AG04450 (cell line): ENCODE measurements around the gene SLC36A2. TPM values are rescaled to one million over a fixed set of nuclear protein-coding genes. Genes with fewer than 3 reads are reported as not detected.

ENCODE experiments used
- CTCF ChIA-PET: fragments of 300-600, 350-600 bp; formaldehyde crosslinking; extraction: SDS; loops from one replicate; lab custom pipeline; 2022; ENCODE audit warnings: antibody characterized with exemption, inconsistent platforms; lab: Charles Lee
- POLR2A ChIA-PET: fragments of 350-600 bp; formaldehyde crosslinking; extraction: SDS; loops from one replicate; lab custom pipeline; 2021; ENCODE audit warnings: antibody characterized with exemption, inconsistent platforms; lab: Yijun Ruan, JAX
- DNase-seq: peaks from one replicate; pipeline ENCODE4 v3.0.0-alpha.2; 2011; ENCODE audit warnings: low read depth, low spot score
- H3K27ac ChIP-seq: one replicate; pipeline ENCODE4 v1.5.1; 2012; ENCODE audit warnings: low read depth, low read length, control low read depth
- H3K27me3 ChIP-seq: one replicate; pipeline ENCODE4 v1.6.0; 2012; ENCODE audit warnings: low read length; ENCODE audit not compliant: control insufficient read depth, insufficient read depth
- H3K4me3 ChIP-seq: 2 replicates; pipeline ENCODE4 v1.5.1; 2011; ENCODE audit warnings: mild to moderate bottlenecking, low read depth, low read length, control low read depth
- H3K9me3 ChIP-seq: 2 replicates; pipeline ENCODE4 v1.5.1; 2012; ENCODE audit warnings: low read length; ENCODE audit not compliant: control insufficient read depth, insufficient read depth
- CTCF ChIP-seq: IDR thresholded peaks from 2 replicates; pipeline ENCODE4 v1.5.1; 2011; ENCODE audit warnings: low read depth, low read length, control low read depth, inconsistent platforms
- polyA plus RNA-seq: library from polyadenylated mRNA; depleted of rRNA; stranded (reverse); fragments of >200 nt; gene quantifications from 2 replicates; pipeline ENCODE4 v1.2.3, GENCODE V29; 2011

Gene SLC36A2
- polyA plus RNA-seq, 1 experiment: not detected

DNA sequence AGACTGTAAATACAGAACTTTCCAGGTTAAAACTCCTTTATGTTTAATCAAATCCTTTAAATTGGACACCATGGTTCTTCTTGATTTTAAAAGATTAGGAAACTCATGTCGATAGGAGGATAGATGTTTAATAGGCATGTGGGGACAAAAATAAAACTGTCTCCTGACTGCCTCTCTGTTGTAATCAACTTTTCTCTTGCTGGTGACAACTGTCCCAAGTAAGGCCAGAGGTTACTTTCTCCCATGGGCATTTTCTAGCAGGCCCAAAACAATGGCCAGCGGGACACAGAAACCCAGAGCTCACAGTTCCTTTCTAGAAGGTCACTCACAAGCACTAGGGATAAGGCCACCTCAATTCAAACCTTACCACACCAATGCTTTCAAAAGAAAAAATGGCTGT is 14.5 kb downstream of the SLC36A2 start:
- no peak overlapping the region for H3K27ac ChIP-seq
- no peak for DNase-seq
- TF ChIP-seq CTCF: no peak
- POLR2A ChIA-PET: no interaction called here
- CTCF ChIA-PET: interaction anchor here (1.0 kb wide), 1 partner anchor 16 kb away, joined by 4 read pairs; no protein-coding TSS in a partner anchor
- H3K9me3 ChIP-seq: no peaks in the 10 kb centered on the region
- no peak overlapping the region for H3K4me3 ChIP-seq
- H3K27me3 ChIP-seq: no peaks in the 10 kb centered on the region

- Histone ChIP-seq H3K9me3 (no peaks in the 10 kb centered on the region), H3K27me3 (no peaks in the 10 kb centered on the region), H3K27ac (no peak overlapping the region), H3K4me3 (no peak overlapping the region)
- no peak for DNase-seq
- no peak for TF ChIP-seq CTCF
- ChIA-PET POLR2A (no interaction called here), CTCF (no interaction called here)
Observed at GRCh38 chr5:151328734-151329133, 18.6 kb downstream of the SLC36A2 start.

GRCh38 chr5:151327585-151327984 is 19.8 kb downstream of the SLC36A2 start:
- H3K4me3 ChIP-seq: no peak overlapping the region
- TF ChIP-seq CTCF: no peak
- no peaks in the 10 kb centered on the region for H3K9me3 ChIP-seq
- H3K27ac ChIP-seq: no peak overlapping the region
- no peaks in the 10 kb centered on the region for H3K27me3 ChIP-seq
- DNase-seq: no peak
- ChIA-PET CTCF (no interaction called here), POLR2A (no interaction called here)

GRCh38 chr5:151326266-151326665 is 21.1 kb downstream of the SLC36A2 start:
- DNase-seq: no peak
- Histone ChIP-seq H3K27me3 (no peaks in the 10 kb centered on the region), H3K9me3 (no peaks in the 10 kb centered on the region), H3K4me3 (no peak overlapping the region), H3K27ac (no peak overlapping the region)
- CTCF ChIA-PET: no interaction called here
- no peak for TF ChIP-seq CTCF
- POLR2A ChIA-PET: no interaction called here

- H3K9me3 ChIP-seq: no peaks in the 10 kb centered on the region
- DNase-seq: no peak
- H3K4me3 ChIP-seq: no peak overlapping the region
- ChIA-PET POLR2A (no interaction called here), CTCF (interaction anchor here (1.1 to 1.9 kb wide), 3 partner anchors 202 to 332 kb away, joined by 6 to 12 read pairs (median 7); no protein-coding TSS in a partner anchor)
- H3K27ac ChIP-seq: no peak overlapping the region
- H3K27me3 ChIP-seq: no peaks in the 10 kb centered on the region
- TF ChIP-seq CTCF: no peak
Observed at GRCh38 chr5:151320481-151320880, 26.9 kb downstream of the SLC36A2 start.
